IMR-90 (cell line): ENCODE data around the gene CACNA2D4.

Experiments
- CEBPB ChIP-seq: IDR thresholded peaks from 2 replicates; pipeline ENCODE4 v1.6.1; 2012; ENCODE audit warnings: low read depth, low read length, improper control_type of control experiment
- FOS ChIP-seq: fragments of 150-350 bp; IDR thresholded peaks from 2 replicates; pipeline ENCODE4 v1.6.1; 2016; ENCODE audit warnings: low read depth, low read length
- MAFK ChIP-seq: IDR thresholded peaks from 2 replicates; pipeline ENCODE4 v1.6.1; 2012; ENCODE audit warnings: low read depth, low read length, improper control_type of control experiment
- MXI1 ChIP-seq: IDR thresholded peaks from 2 replicates; pipeline ENCODE4 v1.6.1; 2012; ENCODE audit warnings: low read depth, mild to moderate bottlenecking, low read length, moderate library complexity, borderline replicate concordance
- POLR2A ChIP-seq: IDR thresholded peaks from 2 replicates; pipeline ENCODE4 v1.6.1; 2012; ENCODE audit warnings: mild to moderate bottlenecking, low read depth, low read length
- RAD21 ChIP-seq: IDR thresholded peaks from 2 replicates; pipeline ENCODE4 v1.6.1; 2012; ENCODE audit warnings: low read length, improper control_type of control experiment
- RCOR1 ChIP-seq: IDR thresholded peaks from 2 replicates; pipeline ENCODE4 v1.6.1; 2012; ENCODE audit warnings: mild to moderate bottlenecking, low read length, improper control_type of control experiment; ENCODE audit not compliant: insufficient replicate concordance
- TF ChIP-seq, protein P1 (sequence below): fragments of 150-350 bp; IDR thresholded peaks from 2 replicates; pipeline ENCODE4 v1.6.1; 2016; ENCODE audit warnings: low read depth, mild to moderate bottlenecking, low read length, moderate library complexity, borderline replicate concordance
- TF ChIP-seq, protein P2 (sequence below): conservative IDR thresholded peaks from 2 replicates; pipeline ENCODE4 v1.5.1; 2012; ENCODE audit warnings: mild to moderate bottlenecking, low read depth, low read length, improper control_type of control experiment
- TF ChIP-seq, protein P3 (sequence below): fragments of 150-350 bp; IDR thresholded peaks from 2 replicates; pipeline ENCODE4 v1.6.1; 2017; ENCODE audit warnings: mild to moderate bottlenecking, antibody characterized with exemption, low read length, low read depth

DNA sequence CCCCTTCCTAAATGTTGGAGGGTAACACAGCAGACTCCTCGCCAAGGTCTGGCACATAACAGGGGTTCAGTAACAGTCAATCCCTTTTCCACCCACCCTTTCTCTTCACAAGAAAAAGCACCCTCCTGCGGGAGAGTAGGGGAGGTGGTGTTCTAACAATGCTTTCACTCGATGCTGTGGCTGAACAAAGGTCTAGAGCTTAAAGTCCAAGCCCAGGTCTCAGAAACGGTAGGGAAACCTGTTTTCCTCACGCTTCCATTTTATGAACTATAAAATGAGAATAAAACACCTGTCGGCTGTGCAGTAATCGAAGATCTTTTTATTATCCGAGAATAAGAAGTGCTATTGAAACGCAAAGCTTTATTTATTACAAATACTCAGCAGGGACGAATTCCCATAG lies 20.9 kb upstream of the CACNA2D4 start:
- TF ChIP-seq, protein P1, sequence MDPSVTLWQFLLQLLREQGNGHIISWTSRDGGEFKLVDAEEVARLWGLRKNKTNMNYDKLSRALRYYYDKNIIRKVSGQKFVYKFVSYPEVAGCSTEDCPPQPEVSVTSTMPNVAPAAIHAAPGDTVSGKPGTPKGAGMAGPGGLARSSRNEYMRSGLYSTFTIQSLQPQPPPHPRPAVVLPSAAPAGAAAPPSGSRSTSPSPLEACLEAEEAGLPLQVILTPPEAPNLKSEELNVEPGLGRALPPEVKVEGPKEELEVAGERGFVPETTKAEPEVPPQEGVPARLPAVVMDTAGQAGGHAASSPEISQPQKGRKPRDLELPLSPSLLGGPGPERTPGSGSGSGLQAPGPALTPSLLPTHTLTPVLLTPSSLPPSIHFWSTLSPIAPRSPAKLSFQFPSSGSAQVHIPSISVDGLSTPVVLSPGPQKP = no peak
- TF ChIP-seq, protein P2, sequence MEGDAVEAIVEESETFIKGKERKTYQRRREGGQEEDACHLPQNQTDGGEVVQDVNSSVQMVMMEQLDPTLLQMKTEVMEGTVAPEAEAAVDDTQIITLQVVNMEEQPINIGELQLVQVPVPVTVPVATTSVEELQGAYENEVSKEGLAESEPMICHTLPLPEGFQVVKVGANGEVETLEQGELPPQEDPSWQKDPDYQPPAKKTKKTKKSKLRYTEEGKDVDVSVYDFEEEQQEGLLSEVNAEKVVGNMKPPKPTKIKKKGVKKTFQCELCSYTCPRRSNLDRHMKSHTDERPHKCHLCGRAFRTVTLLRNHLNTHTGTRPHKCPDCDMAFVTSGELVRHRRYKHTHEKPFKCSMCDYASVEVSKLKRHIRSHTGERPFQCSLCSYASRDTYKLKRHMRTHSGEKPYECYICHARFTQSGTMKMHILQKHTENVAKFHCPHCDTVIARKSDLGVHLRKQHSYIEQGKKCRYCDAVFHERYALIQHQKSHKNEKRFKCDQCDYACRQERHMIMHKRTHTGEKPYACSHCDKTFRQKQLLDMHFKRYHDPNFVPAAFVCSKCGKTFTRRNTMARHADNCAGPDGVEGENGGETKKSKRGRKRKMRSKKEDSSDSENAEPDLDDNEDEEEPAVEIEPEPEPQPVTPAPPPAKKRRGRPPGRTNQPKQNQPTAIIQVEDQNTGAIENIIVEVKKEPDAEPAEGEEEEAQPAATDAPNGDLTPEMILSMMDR = no peak
- TF ChIP-seq MAFK (no peak), POLR2A (no peak), FOS (no peak), MXI1 (no peak), CEBPB (no peak), RCOR1 (no peak), RAD21 (no peak)
- TF ChIP-seq, protein P3, sequence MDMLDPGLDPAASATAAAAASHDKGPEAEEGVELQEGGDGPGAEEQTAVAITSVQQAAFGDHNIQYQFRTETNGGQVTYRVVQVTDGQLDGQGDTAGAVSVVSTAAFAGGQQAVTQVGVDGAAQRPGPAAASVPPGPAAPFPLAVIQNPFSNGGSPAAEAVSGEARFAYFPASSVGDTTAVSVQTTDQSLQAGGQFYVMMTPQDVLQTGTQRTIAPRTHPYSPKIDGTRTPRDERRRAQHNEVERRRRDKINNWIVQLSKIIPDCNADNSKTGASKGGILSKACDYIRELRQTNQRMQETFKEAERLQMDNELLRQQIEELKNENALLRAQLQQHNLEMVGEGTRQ = no peak
